ENCODE results near the gene TRAPPC2L.

- no peak for TF ChIP-seq TARDBP (IDR thresholded peaks at IDR 0.05)
- no peak for TF ChIP-seq BHLHE40 (IDR thresholded peaks at IDR 0.05; ENCODE audit: borderline replicate concordance)
- no peak for TF ChIP-seq SP1 (IDR thresholded peaks at IDR 0.05)
- TF ChIP-seq FOXA1 (IDR thresholded peaks at IDR 0.05) = no peak
- TF ChIP-seq ELF4 (IDR thresholded peaks at IDR 0.05) = no peak
- TF ChIP-seq HDGF (IDR thresholded peaks at IDR 0.05; ENCODE audit: borderline replicate concordance) = no peak
- TF ChIP-seq FOXM1 (IDR thresholded peaks at IDR 0.05; ENCODE audit: borderline replicate concordance) = no peak
- TF ChIP-seq ZNF384 (IDR thresholded peaks at IDR 0.05) = no peak
- no peak for TF ChIP-seq SUZ12 (IDR thresholded peaks at IDR 0.05)
- TF ChIP-seq ARNT (IDR thresholded peaks at IDR 0.05) = no peak
Observed at GRCh38 chr16:88874938-88875599, 18.1 kb downstream of the TRAPPC2L start.

Data from HEK293T (cell line).